CD4-positive, alpha-beta T cell (primary cell): Measurements from ENCODE around the gene CIAO2B. TPM values are rescaled to one million over a fixed set of nuclear protein-coding genes. Genes with fewer than 3 reads are reported as not detected.

Experiments
- ATAC-seq: fragments of 200-7000 bp; cut with Tn5 transposase; one replicate; pipeline ENCODE4 v1.10.0; 2022; ENCODE audit warnings: mild to moderate bottlenecking; ENCODE audit not compliant: poor library complexity
- CTCF ChIA-PET: fragments of 350-600 bp; sonication (Branson Sonifier 250); formaldehyde crosslinking; loops from one replicate; lab custom pipeline; 2021; ENCODE audit warnings: antibody characterized with exemption, inconsistent platforms; lab: Charles Lee
- POLR2A ChIA-PET: fragments of 350-600 bp; sonication (Branson Sonifier 250); formaldehyde crosslinking; loops from one replicate; lab custom pipeline; 2021; ENCODE audit warnings: antibody characterized with exemption, inconsistent platforms; lab: Charles Lee
- DNase-seq, 14 experiments: peaks; one replicate each; pipeline ENCODE4 v3.0.0-alpha.2; 2013 to 2020; ENCODE audit warnings: mixed read lengths in 2 of 14
- H3K27ac ChIP-seq, 2 donors: one replicate each; pipeline versions ENCODE4 v1.5.1 to v1.7.0; 2013; ENCODE audit warnings: low read length in 2 of 2, low read depth in 1 of 2, mild to moderate bottlenecking in 1 of 2
- H3K27me3 ChIP-seq, 2 experiments: 1 replicate in 1 of 2; 2 replicates in 1 of 2; pipeline versions ENCODE4 v1.6.1 to v1.7.0; 2013; ENCODE audit warnings: low read length in 2 of 2, control low read depth in 1 of 2, mild to moderate bottlenecking in 1 of 2, moderate library complexity in 1 of 2; ENCODE audit not compliant: insufficient read depth in 2 of 2, control insufficient read depth in 1 of 2
- H3K36me3 ChIP-seq: one replicate; pipeline ENCODE4 v1.6.1; 2013; ENCODE audit warnings: low read length, control low read depth; ENCODE audit not compliant: insufficient read depth
- H3K4me1 ChIP-seq: one replicate; pipeline ENCODE4 v1.6.1; 2013; ENCODE audit warnings: low read length, control low read depth; ENCODE audit not compliant: insufficient read depth
- H3K4me3 ChIP-seq: one replicate; pipeline ENCODE4 v1.5.1; 2013; ENCODE audit warnings: mild to moderate bottlenecking, low read length, moderate library complexity
- H3K9me3 ChIP-seq, 2 experiments: 1 replicate in 1 of 2; 2 replicates in 1 of 2; pipeline versions ENCODE4 v1.6.1 to v1.7.0; 2013; ENCODE audit warnings: low read length in 2 of 2, mild to moderate bottlenecking in 2 of 2, control low read depth in 1 of 2, moderate library complexity in 1 of 2; ENCODE audit not compliant: control insufficient read depth in 1 of 2, insufficient read depth in 1 of 2
- H3K27ac Mint-ChIP-seq: one replicate; pipeline ENCODE4 v1.8.0; 2020; ENCODE audit warnings: mixed read lengths
- H3K27me3 Mint-ChIP-seq: one replicate; pipeline ENCODE4 v1.8.0; 2021; ENCODE audit warnings: mixed read lengths
- H3K36me3 Mint-ChIP-seq: one replicate; pipeline ENCODE4 v1.8.0; 2021; ENCODE audit warnings: low read depth, mixed read lengths
- H3K4me1 Mint-ChIP-seq: one replicate; pipeline ENCODE4 v1.8.0; 2021; ENCODE audit warnings: low read depth, mixed read lengths
- H3K4me3 Mint-ChIP-seq: one replicate; pipeline ENCODE4 v1.8.0; 2020; ENCODE audit warnings: mild to moderate bottlenecking, mixed read lengths
- H3K9me3 Mint-ChIP-seq: one replicate; pipeline ENCODE4 v1.8.0; 2020; ENCODE audit warnings: mixed read lengths
- intact Hi-C, 2 experiments: fragments of 100-400 bp; cut with DNase I in 1 of 2; cut with micrococcal nuclease in 1 of 2; formaldehyde crosslinking; loops; one replicate each; pipeline versions ENCODE4 v1.15.1 to v1.9.0; 2023 to 2025; cut with DNase I, micrococcal nuclease
- total RNA-seq, 174 experiments: library from RNA in 2 of 174; stranded (reverse) in 2 of 174; gene quantifications; one replicate each; pipeline ENCODE4 v1.2.3 and lab custom pipeline; 2021 to 2026
- TF ChIP-seq, protein P1 (sequence below): fragments of 200-600 bp; IDR thresholded peaks from one replicate; pipeline ENCODE4 v1.8.0; 2022; ENCODE audit warnings: antibody characterized with exemption, mild to moderate bottlenecking

The CIAO2B gene
- total RNA-seq, 2 experiments from 2014 or later = 58.6 to 70.4 TPM

DNA sequence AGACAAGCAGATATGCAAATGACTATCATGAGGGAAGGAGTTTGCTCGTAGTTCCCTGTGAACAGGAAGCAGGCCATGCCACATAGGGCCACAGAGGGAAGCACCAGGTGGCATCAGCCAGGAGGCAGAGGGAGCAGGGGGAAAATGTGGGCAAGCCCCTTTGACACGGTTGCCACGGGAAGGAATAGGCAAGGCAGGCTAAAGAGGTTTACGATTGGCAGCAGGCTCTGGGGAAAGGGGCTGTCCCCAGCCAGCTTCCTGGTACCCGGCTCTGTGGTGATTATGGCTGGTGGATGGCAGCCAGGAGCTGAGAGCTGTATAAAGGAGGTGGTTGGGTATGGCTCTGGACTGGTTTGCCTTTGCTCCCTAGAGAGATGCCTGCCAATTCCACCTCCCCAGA, 27.7 kb upstream of the CIAO2B start:
- intact Hi-C loops = no loop called here
- CTCF ChIA-PET = interaction anchor here (1.1 kb wide), 1 partner anchor 18 kb away, joined by 4 read pairs; no protein-coding TSS in a partner anchor
- DNase-seq (peak in 1 of 14 experiments; percentile 12), ATAC-seq (no peak)
- no peaks in the 10 kb centered on the region for H3K36me3 ChIP-seq
- no peaks in the 10 kb centered on the region for H3K9me3 Mint-ChIP-seq
- no peak overlapping the region for H3K4me3 ChIP-seq
- H3K27ac Mint-ChIP-seq = no peak overlapping the region
- H3K27me3 ChIP-seq = no peaks in the 10 kb centered on the region
- H3K9me3 ChIP-seq = no peaks in the 10 kb centered on the region
- POLR2A ChIA-PET = no interaction called here
- H3K36me3 Mint-ChIP-seq = no peaks in the 10 kb centered on the region
- H3K4me1 Mint-ChIP-seq = no peaks in the 10 kb centered on the region
- H3K27ac ChIP-seq = no peak overlapping the region
- peaks cover 4% of the 10 kb centered on the region for H3K4me1 ChIP-seq
- no peaks in the 10 kb centered on the region for H3K27me3 Mint-ChIP-seq
- no peak overlapping the region for H3K4me3 Mint-ChIP-seq
- TF ChIP-seq, protein P1, sequence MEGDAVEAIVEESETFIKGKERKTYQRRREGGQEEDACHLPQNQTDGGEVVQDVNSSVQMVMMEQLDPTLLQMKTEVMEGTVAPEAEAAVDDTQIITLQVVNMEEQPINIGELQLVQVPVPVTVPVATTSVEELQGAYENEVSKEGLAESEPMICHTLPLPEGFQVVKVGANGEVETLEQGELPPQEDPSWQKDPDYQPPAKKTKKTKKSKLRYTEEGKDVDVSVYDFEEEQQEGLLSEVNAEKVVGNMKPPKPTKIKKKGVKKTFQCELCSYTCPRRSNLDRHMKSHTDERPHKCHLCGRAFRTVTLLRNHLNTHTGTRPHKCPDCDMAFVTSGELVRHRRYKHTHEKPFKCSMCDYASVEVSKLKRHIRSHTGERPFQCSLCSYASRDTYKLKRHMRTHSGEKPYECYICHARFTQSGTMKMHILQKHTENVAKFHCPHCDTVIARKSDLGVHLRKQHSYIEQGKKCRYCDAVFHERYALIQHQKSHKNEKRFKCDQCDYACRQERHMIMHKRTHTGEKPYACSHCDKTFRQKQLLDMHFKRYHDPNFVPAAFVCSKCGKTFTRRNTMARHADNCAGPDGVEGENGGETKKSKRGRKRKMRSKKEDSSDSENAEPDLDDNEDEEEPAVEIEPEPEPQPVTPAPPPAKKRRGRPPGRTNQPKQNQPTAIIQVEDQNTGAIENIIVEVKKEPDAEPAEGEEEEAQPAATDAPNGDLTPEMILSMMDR = no peak

DNA sequence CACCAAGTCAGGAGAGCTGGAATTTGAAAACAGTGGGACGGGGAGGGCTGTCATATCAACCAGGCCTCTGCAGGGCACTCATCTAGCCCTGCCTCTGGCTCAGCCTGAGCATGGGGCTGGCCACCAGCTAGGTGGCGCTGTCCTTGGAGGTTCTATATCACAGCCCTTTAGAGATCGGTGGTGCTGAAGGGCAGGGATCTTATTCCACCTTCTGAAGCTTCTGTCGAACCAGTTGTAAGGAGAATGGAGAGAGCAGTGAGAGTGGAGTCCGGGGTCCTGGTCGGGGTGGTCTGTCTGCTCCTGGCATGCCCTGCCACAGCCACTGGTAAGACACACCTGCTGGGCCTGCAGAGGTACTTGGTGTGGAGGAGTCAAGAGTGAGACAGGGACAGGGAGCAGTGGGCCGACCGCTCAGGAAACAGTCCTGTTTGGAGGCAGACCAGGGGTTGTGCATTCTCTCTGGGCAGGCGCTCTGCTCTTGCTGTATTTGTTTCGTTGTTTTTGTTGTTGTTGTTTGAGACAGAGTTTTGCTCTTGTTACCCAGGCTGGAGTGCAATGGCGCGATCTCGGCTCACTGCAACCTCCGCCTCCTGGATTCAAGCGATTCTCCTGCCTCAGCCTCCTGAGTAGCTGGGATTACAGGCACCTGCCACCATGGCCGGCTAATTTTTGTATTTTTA, 27.0 kb upstream of the CIAO2B start, which contains the start of gene CES3:
Gene CES3, plus strand, starts transcription at position 202 of the 680 bp plus-strand sequence. Its CDS starts 42 bp downstream, at position 244.
- no peak within 1 kb of the TSS for H3K4me3 Mint-ChIP-seq

DNA sequence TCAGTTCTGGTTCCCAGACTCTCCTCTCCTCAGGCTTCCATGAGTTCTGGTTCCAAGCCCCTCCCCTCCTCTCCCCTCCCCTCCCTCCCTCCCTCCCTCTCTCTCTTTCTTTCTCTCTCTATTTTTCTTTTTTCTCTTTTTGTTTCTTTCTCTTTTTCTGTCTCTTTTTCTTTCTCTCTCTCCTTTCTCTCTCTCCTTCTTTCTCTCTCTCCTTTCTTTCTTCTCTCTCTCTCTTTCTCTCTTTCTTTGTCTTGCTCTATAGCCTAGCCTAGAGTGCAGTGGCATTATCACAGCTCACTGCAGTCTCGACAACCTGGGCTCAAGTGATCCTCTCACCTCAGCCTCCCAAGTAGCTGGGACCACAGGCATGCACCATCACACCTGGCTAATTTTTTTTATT, 26.1 kb upstream of the CIAO2B start:
- no peak overlapping the region for H3K4me3 ChIP-seq
- H3K36me3 Mint-ChIP-seq = no peaks in the 10 kb centered on the region
- no peak overlapping the region for H3K27ac ChIP-seq
- H3K4me1 Mint-ChIP-seq = no peaks in the 10 kb centered on the region
- TF ChIP-seq, protein P1 = no peak
- DNase-seq (no peak), ATAC-seq (no peak)
- intact Hi-C loops = no loop called here
- peaks cover 4% of the 10 kb centered on the region for H3K27me3 Mint-ChIP-seq
- H3K27ac Mint-ChIP-seq = no peak overlapping the region
- H3K9me3 ChIP-seq = no peaks in the 10 kb centered on the region
- no peak overlapping the region for H3K4me3 Mint-ChIP-seq
- H3K4me1 ChIP-seq = peaks cover 4% of the 10 kb centered on the region
- no peaks in the 10 kb centered on the region for H3K27me3 ChIP-seq
- no peaks in the 10 kb centered on the region for H3K36me3 ChIP-seq
- ChIA-PET POLR2A (no interaction called here), CTCF (interaction anchor here (0.6 to 1.3 kb wide), 3 partner anchors 13 to 195 kb away, joined by 3 to 4 read pairs (median 3); no protein-coding TSS in a partner anchor)
- H3K9me3 Mint-ChIP-seq = no peaks in the 10 kb centered on the region

More for the DNA sequence above, 27.0 kb upstream of the CIAO2B start, which contains the start of gene CES3:
- Mint-ChIP-seq H3K27me3 (peaks cover 3% of the 10 kb centered on the region), H3K36me3 (no peaks in the 10 kb centered on the region), H3K9me3 (no peaks in the 10 kb centered on the region), H3K27ac (no peak within 1 kb of the TSS), H3K4me1 (no peaks in the 10 kb centered on the region)
- Histone ChIP-seq H3K4me3 (no peak within 1 kb of the TSS), H3K4me1 (peaks cover 4% of the 10 kb centered on the region), H3K9me3 (no peaks in the 10 kb centered on the region), H3K36me3 (no peaks in the 10 kb centered on the region), H3K27ac (no peak within 1 kb of the TSS), H3K27me3 (no peaks in the 10 kb centered on the region)
- ATAC-seq (peak; percentile 87), DNase-seq (peak in 13 of 14 experiments; percentile 28 to 75 (median 49))
- ChIA-PET CTCF (interaction anchor here (0.5 to 1.3 kb wide), 8 partner anchors 11 to 194 kb away, joined by 3 to 5 read pairs (median 4); no protein-coding TSS in a partner anchor), POLR2A (no interaction called here)
- intact Hi-C loops = no loop called here
- TF ChIP-seq, protein P1 = peak; percentile 55
